Mesendoderm (in vitro differentiated cells): ENCODE measurements around the gene MCEMP1.

Experiments
- DNase-seq: peaks from one replicate; pipeline ENCODE4 v3.0.0; 2013
- H2AK5ac ChIP-seq: 2 replicates; pipeline ENCODE4 v1.6.1; 2013; ENCODE audit warnings: low read length, inconsistent platforms
- H2BK120ac ChIP-seq: 2 replicates; pipeline ENCODE4 v1.6.1; 2013; ENCODE audit warnings: low read depth, mild to moderate bottlenecking, low read length, moderate library complexity, mixed read lengths
- H2BK15ac ChIP-seq: replicated peaks from 2 replicates; pipeline ENCODE4 v1.6.1; 2013; ENCODE audit warnings: low read depth, mild to moderate bottlenecking, moderate library complexity
- H2BK5ac ChIP-seq: 2 replicates; pipeline ENCODE4 v1.6.1; 2013; ENCODE audit warnings: low read length, inconsistent platforms
- H3K18ac ChIP-seq: 2 replicates; pipeline ENCODE4 v1.6.1; 2013; ENCODE audit warnings: mild to moderate bottlenecking, low read length, mixed read lengths
- H3K23ac ChIP-seq: one replicate; pipeline ENCODE4 v1.6.1; 2013; ENCODE audit warnings: low read length
- H3K27ac ChIP-seq: 2 replicates; pipeline ENCODE4 v1.5.1; 2013; ENCODE audit warnings: low read depth, mild to moderate bottlenecking, inconsistent platforms, low read length, moderate library complexity
- H3K27me3 ChIP-seq: 2 replicates; pipeline ENCODE4 v1.6.1; 2013; ENCODE audit warnings: low read length, control low read depth, mild to moderate bottlenecking, inconsistent platforms; ENCODE audit not compliant: insufficient read depth, poor library complexity
- H3K36me3 ChIP-seq: 2 replicates; pipeline ENCODE4 v1.6.1; 2013; ENCODE audit warnings: low read length, inconsistent platforms; ENCODE audit not compliant: control insufficient read depth, insufficient read depth
- H3K4ac ChIP-seq: one replicate; pipeline ENCODE4 v1.6.1; 2013; ENCODE audit warnings: low read depth, mild to moderate bottlenecking, low read length, moderate library complexity
- H3K4me1 ChIP-seq: 2 replicates; pipeline ENCODE4 v1.6.1; 2013; ENCODE audit warnings: low read depth, low read length, inconsistent platforms; ENCODE audit not compliant: control insufficient read depth
- H3K4me2 ChIP-seq: 2 replicates; pipeline ENCODE4 v1.6.1; 2013; ENCODE audit warnings: low read length
- H3K4me3 ChIP-seq: 2 replicates; pipeline ENCODE4 v1.5.1; 2013; ENCODE audit warnings: mild to moderate bottlenecking, low read length
- H3K56ac ChIP-seq: one replicate; pipeline ENCODE4 v1.6.1; 2013; ENCODE audit warnings: low read length
- H3K79me1 ChIP-seq: 2 replicates; pipeline ENCODE4 v1.6.1; 2013; ENCODE audit warnings: low read length, inconsistent platforms
- H3K79me2 ChIP-seq: 2 replicates; pipeline ENCODE4 v1.6.1; 2013; ENCODE audit warnings: mild to moderate bottlenecking, low read length; ENCODE audit not compliant: control insufficient read depth, insufficient read depth
- H3K9ac ChIP-seq: 2 replicates; pipeline ENCODE4 v1.6.1; 2013; ENCODE audit warnings: low read length, inconsistent platforms
- H4K5ac ChIP-seq: one replicate; pipeline ENCODE4 v1.6.1; 2013; ENCODE audit warnings: low read length
- H4K8ac ChIP-seq: one replicate; pipeline ENCODE4 v1.6.1; 2013; ENCODE audit warnings: low read depth, mild to moderate bottlenecking, control low read depth, low read length, moderate library complexity
- WGBS: extraction: QIAGEN DNeasy Blood & Tissue Kit; methylation state at CpG from one replicate; pipeline ENCODE4 v1.1.7; 2013; ENCODE audit warnings: low lambda C conversion rate, missing lambda C conversion rate; ENCODE audit not compliant: insufficient coverage; ENCODE audit errors: extremely low coverage; 5-methylcytosine and 5-hydroxymethylcytosine counted together

MCEMP1 gene

DNA sequence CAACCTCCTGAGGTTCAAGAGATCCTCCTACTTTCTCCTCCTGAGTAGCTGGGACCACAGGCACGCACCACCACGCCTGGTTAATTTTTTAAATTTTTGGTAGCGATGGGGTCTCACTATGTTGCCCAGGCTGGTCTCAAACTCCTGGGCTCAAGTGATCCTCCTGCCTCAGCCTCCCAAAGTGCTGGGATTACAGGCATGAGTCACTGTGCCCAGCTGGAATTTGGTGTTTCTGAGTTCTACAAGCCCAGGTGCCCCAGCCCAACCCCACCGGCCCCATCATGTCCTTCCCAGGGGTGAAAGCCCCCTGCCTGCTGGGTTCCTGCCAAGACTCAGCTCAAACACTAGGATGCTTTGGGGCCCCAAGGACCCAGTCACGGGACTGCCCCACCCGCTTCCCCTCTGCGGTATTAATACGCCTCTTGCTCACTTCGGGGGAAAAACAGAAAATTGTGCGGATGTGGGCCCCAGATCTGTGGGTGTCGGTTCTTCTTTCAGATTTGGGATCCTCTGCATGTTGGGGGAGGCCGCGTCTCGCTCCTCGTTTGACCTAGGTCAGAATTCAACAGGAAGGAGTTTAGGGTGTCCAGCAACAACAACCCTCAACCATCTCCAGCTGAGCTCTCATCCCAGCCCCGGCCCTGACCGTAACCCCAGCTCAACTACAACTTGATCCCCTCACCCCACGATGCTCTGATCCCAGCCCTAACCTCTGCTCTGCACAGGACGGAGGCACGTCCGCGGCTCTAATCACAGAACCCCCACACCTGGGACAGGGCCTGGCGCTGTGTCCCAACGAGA lies 28.7 kb downstream of the MCEMP1 start:
- H3K23ac ChIP-seq = no peak overlapping the region
- no peaks in the 10 kb centered on the region for H3K79me1 ChIP-seq
- no peak overlapping the region for H4K8ac ChIP-seq
- H3K18ac ChIP-seq = no peak overlapping the region
- no peak overlapping the region for H2BK5ac ChIP-seq
- no peak overlapping the region for H2BK120ac ChIP-seq
- no peaks in the 10 kb centered on the region for H3K4me1 ChIP-seq
- H3K4me2 ChIP-seq = no peak overlapping the region
- no peak overlapping the region for H2BK15ac ChIP-seq
- no peak overlapping the region for H3K4ac ChIP-seq
- no peak overlapping the region for H2AK5ac ChIP-seq
- no peak overlapping the region for H3K4me3 ChIP-seq
- DNase-seq = no peak
- no peak overlapping the region for H3K56ac ChIP-seq
- no CpG with 5 or more reads among the region's 24 CpGs for WGBS
- H3K9ac ChIP-seq = no peak overlapping the region
- H3K27me3 ChIP-seq = no peaks in the 10 kb centered on the region
- H4K5ac ChIP-seq = no peak overlapping the region
- no peaks in the 10 kb centered on the region for H3K36me3 ChIP-seq
- no peak overlapping the region for H3K27ac ChIP-seq
- no peaks in the 10 kb centered on the region for H3K79me2 ChIP-seq

DNA sequence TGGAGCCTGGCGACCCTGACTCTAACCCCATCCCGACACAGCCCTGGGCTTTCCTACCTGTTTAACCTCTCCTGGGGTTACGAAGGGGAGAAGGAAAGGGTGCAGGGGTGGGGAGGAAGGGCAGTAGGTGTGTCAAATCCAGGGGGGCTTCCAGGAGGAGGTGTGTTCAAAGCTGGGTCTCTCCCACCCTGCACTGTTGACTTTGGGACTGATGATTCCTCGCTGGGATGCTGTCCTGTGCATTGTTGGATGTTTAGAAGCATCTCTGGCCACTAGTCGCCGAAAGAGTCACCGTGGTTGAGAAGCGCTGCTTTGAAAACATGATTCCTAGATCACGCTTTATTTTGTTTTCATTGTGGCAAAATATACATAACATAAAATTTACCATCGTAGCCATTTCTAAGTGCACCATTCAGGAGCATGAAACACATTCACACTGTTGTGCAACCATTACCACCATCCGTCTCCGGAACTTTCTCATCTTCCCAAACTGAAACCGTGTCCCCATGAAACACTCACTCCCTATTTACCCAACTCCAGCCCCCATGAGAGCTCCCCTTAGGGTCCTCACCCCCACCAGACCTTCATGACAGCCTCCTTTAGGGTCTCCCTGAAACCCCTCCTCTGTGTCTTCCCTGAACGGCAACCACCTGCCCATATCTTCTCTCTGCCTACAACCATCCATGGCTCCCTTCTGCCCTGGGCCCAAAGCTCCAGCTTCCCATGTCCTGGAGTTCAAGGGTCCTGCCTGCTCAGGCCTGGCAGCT lies 29.5 kb downstream of the MCEMP1 start:
- H3K27me3 ChIP-seq = no peaks in the 10 kb centered on the region
- DNase-seq = no peak
- no peak overlapping the region for H2BK5ac ChIP-seq
- no peak overlapping the region for H3K18ac ChIP-seq
- no peak overlapping the region for H4K5ac ChIP-seq
- no peak overlapping the region for H3K4ac ChIP-seq
- H2BK120ac ChIP-seq = no peak overlapping the region
- no CpG with 5 or more reads among the region's 14 CpGs for WGBS
- no peak overlapping the region for H3K4me3 ChIP-seq
- no peaks in the 10 kb centered on the region for H3K4me1 ChIP-seq
- no peak overlapping the region for H3K4me2 ChIP-seq
- no peak overlapping the region for H2AK5ac ChIP-seq
- H3K79me1 ChIP-seq = no peaks in the 10 kb centered on the region
- H3K56ac ChIP-seq = no peak overlapping the region
- no peak overlapping the region for H2BK15ac ChIP-seq
- no peak overlapping the region for H3K9ac ChIP-seq
- H3K79me2 ChIP-seq = no peaks in the 10 kb centered on the region
- no peaks in the 10 kb centered on the region for H3K36me3 ChIP-seq
- H3K27ac ChIP-seq = no peak overlapping the region
- no peak overlapping the region for H3K23ac ChIP-seq
- H4K8ac ChIP-seq = no peak overlapping the region

DNA sequence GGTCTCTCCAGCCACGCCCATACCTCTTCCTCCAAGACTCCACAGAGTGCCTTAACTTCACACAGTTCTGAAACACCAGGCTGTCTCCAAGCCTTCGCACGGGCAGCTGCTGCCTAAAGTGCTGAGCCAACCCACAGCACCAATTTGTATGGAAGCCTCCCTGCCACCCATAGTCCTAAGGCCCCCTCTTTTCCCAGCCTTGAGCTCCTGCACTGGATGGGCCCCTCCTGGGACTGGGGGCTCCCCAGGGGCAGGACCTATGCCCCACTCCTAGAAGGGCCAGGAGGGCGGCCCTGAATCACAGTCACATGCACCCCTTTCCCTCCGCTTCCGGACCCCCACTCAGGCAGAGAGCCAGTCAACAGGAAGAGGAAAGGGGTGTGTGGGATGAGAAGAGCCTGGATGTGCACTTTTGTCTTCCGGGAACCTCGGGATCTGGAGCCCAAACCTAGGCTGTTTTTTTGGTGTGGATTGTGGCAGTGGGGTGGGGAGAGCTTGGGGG lies 30.1 kb downstream of the MCEMP1 start:
- Histone ChIP-seq H3K27me3 (no peaks in the 10 kb centered on the region), H3K9ac (no peak overlapping the region), H3K4me2 (no peak overlapping the region), H3K36me3 (no peaks in the 10 kb centered on the region), H3K4me3 (no peak overlapping the region), H4K5ac (no peak overlapping the region), H3K18ac (no peak overlapping the region), H3K79me2 (no peaks in the 10 kb centered on the region), H2BK5ac (no peak overlapping the region), H3K23ac (no peak overlapping the region), H2BK15ac (no peak overlapping the region), H3K4ac (no peak overlapping the region), H4K8ac (no peak overlapping the region), H3K27ac (no peak overlapping the region), H3K79me1 (no peaks in the 10 kb centered on the region), H2AK5ac (no peak overlapping the region), H3K56ac (no peak overlapping the region), H3K4me1 (no peaks in the 10 kb centered on the region), H2BK120ac (no peak overlapping the region)
- DNase-seq = no peak
- no CpG with 5 or more reads among the region's 8 CpGs for WGBS

DNA sequence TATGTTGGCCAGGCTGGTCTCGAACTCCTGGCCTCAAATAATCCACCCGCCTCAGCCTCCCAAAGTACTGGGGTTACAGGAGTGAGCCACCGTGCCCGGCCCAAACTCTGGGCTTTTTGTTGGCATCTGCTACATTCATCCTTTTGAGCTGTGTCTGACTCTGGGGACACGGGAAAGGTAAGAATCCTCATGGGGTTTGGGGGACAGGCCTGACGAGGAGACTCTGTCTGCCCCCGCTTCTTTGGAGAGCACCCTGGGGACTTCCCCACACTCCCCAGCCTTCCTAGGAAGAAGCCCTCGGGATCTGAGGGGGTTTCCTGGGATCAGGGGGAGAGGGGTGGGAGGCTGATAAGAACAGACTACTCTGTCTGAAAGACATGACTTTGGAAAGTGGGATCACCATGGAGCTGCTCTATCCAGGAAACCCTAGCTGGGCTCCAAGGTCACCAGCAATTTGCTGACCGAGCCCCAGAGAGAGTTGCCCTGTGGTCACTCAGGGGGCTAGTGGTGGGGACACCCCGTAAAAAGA lies 33.1 kb downstream of the MCEMP1 start:
- Histone ChIP-seq H3K23ac (no peak overlapping the region), H2BK5ac (no peak overlapping the region), H3K79me2 (no peaks in the 10 kb centered on the region), H4K8ac (no peak overlapping the region), H3K4ac (no peak overlapping the region), H3K4me3 (no peak overlapping the region), H3K27me3 (no peaks in the 10 kb centered on the region), H3K56ac (no peak overlapping the region), H3K36me3 (no peaks in the 10 kb centered on the region), H3K4me1 (no peaks in the 10 kb centered on the region), H3K9ac (no peak overlapping the region), H4K5ac (no peak overlapping the region), H3K4me2 (no peak overlapping the region), H2AK5ac (no peak overlapping the region), H2BK120ac (no peak overlapping the region), H3K27ac (no peak overlapping the region), H2BK15ac (no peak overlapping the region), H3K18ac (no peak overlapping the region), H3K79me1 (no peaks in the 10 kb centered on the region)
- DNase-seq = no peak
- WGBS = no CpG with 5 or more reads among the region's 10 CpGs

DNA sequence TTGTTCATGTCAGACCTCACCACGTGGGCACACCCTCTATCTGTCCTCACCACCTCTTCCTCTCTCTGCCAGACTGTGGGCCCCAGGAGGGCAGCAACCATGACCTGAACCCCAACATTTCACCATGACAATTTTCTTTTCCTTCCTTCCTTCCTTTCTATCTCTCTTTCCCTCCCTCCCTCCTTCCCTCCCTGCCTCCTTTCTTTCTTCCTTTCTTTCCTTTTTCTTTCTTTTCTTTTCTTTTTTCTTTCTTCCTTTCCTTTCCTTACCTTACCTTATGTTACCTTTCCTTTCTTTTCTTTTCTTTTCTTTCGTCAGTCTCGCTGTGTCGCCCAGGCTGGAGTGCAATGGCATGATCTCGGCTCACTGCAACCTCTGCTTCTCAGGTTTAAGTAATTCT lies 33.7 kb downstream of the MCEMP1 start:
- Histone ChIP-seq H3K27me3 (no peaks in the 10 kb centered on the region), H4K8ac (no peak overlapping the region)
- no CpG with 5 or more reads among the region's 5 CpGs for WGBS

More for the DNA sequence above, 33.7 kb downstream of the MCEMP1 start:
- Histone ChIP-seq H3K4me2 (no peak overlapping the region), H3K56ac (no peak overlapping the region), H3K79me2 (no peaks in the 10 kb centered on the region), H3K18ac (no peak overlapping the region), H3K4me1 (no peaks in the 10 kb centered on the region), H3K4me3 (no peak overlapping the region), H3K4ac (no peak overlapping the region), H3K27ac (no peak overlapping the region), H3K23ac (no peak overlapping the region), H2BK15ac (no peak overlapping the region), H3K36me3 (no peaks in the 10 kb centered on the region), H2AK5ac (no peak overlapping the region), H3K79me1 (no peaks in the 10 kb centered on the region), H4K5ac (no peak overlapping the region), H2BK5ac (no peak overlapping the region), H2BK120ac (no peak overlapping the region), H3K9ac (no peak overlapping the region)
- no peak for DNase-seq
